ENCODE data around the gene CCDC117. TPM values are rescaled to one million over a fixed set of nuclear protein-coding genes. Genes with fewer than 3 reads are reported as not detected.

CCDC117 gene
- polyA plus RNA-seq, 1 donor from 2014 or later, result 23.1 TPM

- Histone ChIP-seq H2AFZ (ENCODE audit: low read depth, low read length) (no peak overlapping the region), H3K9ac (ENCODE audit: low read length) (no peak overlapping the region), H3K9me2 (ENCODE audit: insufficient read depth, low read length) (no peaks in the 10 kb centered on the region), H3F3A (ENCODE audit: insufficient read depth, low read length, poor library complexity, severe bottlenecking) (no peaks in the 10 kb centered on the region), H3K79me2 (replicated peaks; ENCODE audit: insufficient read depth, low read length) (no peaks in the 10 kb centered on the region), H3K4me2 (ENCODE audit: low read length) (no peak overlapping the region), H3K36me3 (ENCODE audit: insufficient read depth, low read length) (no peaks in the 10 kb centered on the region), H3K9me3 (ENCODE audit: low read length) (no peaks in the 10 kb centered on the region), H3K27me3 (ENCODE audit: insufficient read depth, low read depth, low read length) (no peaks in the 10 kb centered on the region), H3K4me3 (ENCODE audit: low read length) (no peak overlapping the region), H4K20me1 (ENCODE audit: insufficient read depth) (no peaks in the 10 kb centered on the region), H3K27ac (ENCODE audit: low read length) (no peak overlapping the region)
- no peak for TF ChIP-seq CTCF (IDR thresholded peaks at IDR 0.05; ENCODE audit: poor library complexity, severe bottlenecking)
- TF ChIP-seq EP300 (conservative IDR thresholded peaks at IDR 0.05; ENCODE audit: poor library complexity, severe bottlenecking), result no peak
- TF ChIP-seq POLR2AphosphoS5 (IDR thresholded peaks at IDR 0.05), result no peak
- no peak for TF ChIP-seq RAD21 (conservative IDR thresholded peaks at IDR 0.05)
- TF ChIP-seq SMC3 (conservative IDR thresholded peaks at IDR 0.05; ENCODE audit: poor library complexity), result no peak
- no peak for TF ChIP-seq REST (IDR thresholded peaks at IDR 0.05; ENCODE audit: borderline replicate concordance)
- no peak for TF ChIP-seq MXI1 (conservative IDR thresholded peaks at IDR 0.05; ENCODE audit: poor library complexity, severe bottlenecking)
- no peak for TF ChIP-seq EZH2 (IDR thresholded peaks at IDR 0.05; ENCODE audit: borderline replicate concordance, insufficient read depth, low read length, poor library complexity, severe bottlenecking)
Observed at GRCh38 chr22:28812516-28812915, 40.0 kb downstream of the CCDC117 start.

GRCh38 chr22:28813772-28814518, 41.5 kb downstream of the CCDC117 start:
- no peak overlapping the region for H3K4me2 ChIP-seq (ENCODE audit: low read length)
- no peak for TF ChIP-seq SMC3 (conservative IDR thresholded peaks at IDR 0.05; ENCODE audit: poor library complexity)
- no peak for TF ChIP-seq POLR2AphosphoS5 (IDR thresholded peaks at IDR 0.05)
- TF ChIP-seq EZH2 (IDR thresholded peaks at IDR 0.05; ENCODE audit: borderline replicate concordance, insufficient read depth, low read length, poor library complexity, severe bottlenecking), result no peak
- TF ChIP-seq REST (IDR thresholded peaks at IDR 0.05; ENCODE audit: borderline replicate concordance), result no peak
- TF ChIP-seq RAD21 (conservative IDR thresholded peaks at IDR 0.05), result no peak
- no peak for TF ChIP-seq MXI1 (conservative IDR thresholded peaks at IDR 0.05; ENCODE audit: poor library complexity, severe bottlenecking)
- no peak for TF ChIP-seq EP300 (conservative IDR thresholded peaks at IDR 0.05; ENCODE audit: poor library complexity, severe bottlenecking)
- TF ChIP-seq TAF1 (IDR thresholded peaks at IDR 0.05; ENCODE audit: low read depth), result no peak
- TF ChIP-seq CTCF (IDR thresholded peaks at IDR 0.05; ENCODE audit: poor library complexity, severe bottlenecking), result no peak
- H3K27ac ChIP-seq (ENCODE audit: low read length), result no peak overlapping the region
- H3K4me3 ChIP-seq (ENCODE audit: low read length), result no peak overlapping the region
- no peak overlapping the region for H2AFZ ChIP-seq (ENCODE audit: low read depth, low read length)
- H3K27me3 ChIP-seq (ENCODE audit: insufficient read depth, low read depth, low read length), result no peaks in the 10 kb centered on the region
- no peaks in the 10 kb centered on the region for H3K9me3 ChIP-seq (ENCODE audit: low read length)
- no peaks in the 10 kb centered on the region for H3F3A ChIP-seq (ENCODE audit: insufficient read depth, low read length, poor library complexity, severe bottlenecking)
- H3K9me2 ChIP-seq (ENCODE audit: insufficient read depth, low read length), result no peaks in the 10 kb centered on the region
- H3K36me3 ChIP-seq (ENCODE audit: insufficient read depth, low read length), result no peaks in the 10 kb centered on the region
- no peak overlapping the region for H3K9ac ChIP-seq (ENCODE audit: low read length)
- no peaks in the 10 kb centered on the region for H4K20me1 ChIP-seq (ENCODE audit: insufficient read depth)
- H3K79me2 ChIP-seq (replicated peaks; ENCODE audit: insufficient read depth, low read length), result no peaks in the 10 kb centered on the region
